CD4-positive, alpha-beta T cell treated with Interleukin-2 at 100 ng/mL for 4 hours (primary cell): Measurements from ENCODE around the gene ENTR1.
A peak's percentile ranks its signal among the peaks of the same experiment; 100 is the strongest.
"Not testable (repeated sequence)": the region's sequence is repeated elsewhere in the genome, so short reads cannot be mapped to it uniquely, and the experiment has no call there.

Experiments
- DNase-seq: peaks from one replicate; pipeline ENCODE4 v3.0.0-alpha.2; 2020; ENCODE audit warnings: low spot score

Gene ENTR1

GRCh38 chr9:136438548-136439480 lies 28.4 kb upstream of the ENTR1 start:
- peak; percentile 56 for DNase-seq

DNA sequence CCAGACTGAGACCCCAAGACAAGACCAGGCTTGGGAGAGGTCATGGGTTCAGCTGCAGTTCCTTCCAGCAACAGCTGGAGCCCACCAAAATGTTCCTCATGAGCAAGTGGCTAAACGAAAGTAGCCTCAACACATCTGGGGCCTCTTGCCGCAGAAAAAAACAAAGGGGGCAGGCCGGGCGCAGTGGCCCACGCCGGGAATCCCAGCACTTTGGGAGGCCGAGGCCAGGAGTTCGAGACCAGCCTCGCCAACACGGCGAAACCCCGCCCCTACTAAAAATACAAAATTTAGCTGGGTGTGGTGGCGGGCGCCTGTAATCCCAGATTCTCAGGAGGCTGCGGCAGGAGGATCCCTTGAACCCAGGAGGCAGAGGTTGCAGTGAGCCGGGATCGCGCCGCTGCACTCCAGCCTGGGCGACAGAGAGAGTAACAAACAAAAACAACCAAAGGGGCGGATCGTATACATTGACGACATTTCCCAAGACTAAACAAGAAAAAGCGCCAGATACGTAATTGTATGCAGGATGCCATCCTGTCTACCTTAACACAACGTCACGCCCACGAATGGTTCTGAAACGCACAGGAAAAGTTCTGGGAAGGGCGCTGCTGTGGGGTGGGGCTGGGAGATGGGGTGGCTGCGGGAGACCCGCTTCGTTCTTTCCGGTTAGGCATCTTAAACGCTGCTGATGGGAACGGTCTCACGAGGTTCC lies 27.6 kb upstream of the ENTR1 start:
- DNase-seq = peak; percentile 11

DNA sequence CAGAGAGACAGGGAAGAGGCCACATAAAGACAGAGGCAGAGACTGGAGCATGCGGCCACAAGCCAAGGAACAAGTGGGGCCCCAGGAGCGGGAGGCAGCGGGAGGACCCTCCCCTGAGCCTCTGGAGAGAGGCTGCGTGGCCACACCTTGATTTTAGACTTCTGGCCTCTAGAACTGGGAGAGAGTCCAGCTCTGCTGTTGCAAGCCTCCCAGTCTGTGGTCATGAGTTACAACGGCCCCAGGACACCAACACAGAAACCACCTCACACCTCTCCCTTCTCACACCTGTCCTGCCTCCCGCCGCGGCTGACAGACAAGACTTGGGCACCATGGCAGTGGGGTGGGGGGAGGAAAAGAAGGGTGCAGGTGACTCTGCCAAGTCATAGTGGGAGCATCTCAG lies 27.0 kb upstream of the ENTR1 start:
- DNase-seq = no peak

DNA sequence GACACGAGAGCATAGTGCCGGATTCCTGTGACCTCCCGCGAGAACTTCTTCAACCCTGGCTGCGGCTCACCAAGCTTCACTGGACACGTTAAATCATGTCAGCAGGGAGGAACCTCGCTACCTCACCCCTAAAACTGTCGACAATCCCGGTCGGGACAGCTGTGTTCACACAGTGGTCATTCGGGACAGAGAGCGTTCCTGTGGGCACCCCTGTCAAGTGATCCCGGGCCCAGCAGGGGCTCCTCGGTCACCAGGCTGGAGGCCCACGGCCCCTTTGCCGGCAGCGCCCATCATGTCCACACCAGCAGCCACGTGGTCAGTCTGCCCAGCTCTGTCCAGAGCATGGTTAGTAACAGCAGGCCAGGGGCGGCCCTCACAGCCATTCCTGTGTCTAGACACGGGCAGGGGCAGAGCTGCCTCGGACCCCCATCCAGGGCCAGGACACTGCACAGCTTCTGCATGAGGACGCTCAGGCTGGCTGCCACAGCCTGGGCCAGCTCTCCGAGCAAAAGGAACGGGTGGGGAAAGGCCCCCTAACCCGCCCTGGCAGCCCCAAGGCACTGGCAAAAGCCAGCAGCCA lies 25.7 kb upstream of the ENTR1 start:
- no peak for DNase-seq

DNA sequence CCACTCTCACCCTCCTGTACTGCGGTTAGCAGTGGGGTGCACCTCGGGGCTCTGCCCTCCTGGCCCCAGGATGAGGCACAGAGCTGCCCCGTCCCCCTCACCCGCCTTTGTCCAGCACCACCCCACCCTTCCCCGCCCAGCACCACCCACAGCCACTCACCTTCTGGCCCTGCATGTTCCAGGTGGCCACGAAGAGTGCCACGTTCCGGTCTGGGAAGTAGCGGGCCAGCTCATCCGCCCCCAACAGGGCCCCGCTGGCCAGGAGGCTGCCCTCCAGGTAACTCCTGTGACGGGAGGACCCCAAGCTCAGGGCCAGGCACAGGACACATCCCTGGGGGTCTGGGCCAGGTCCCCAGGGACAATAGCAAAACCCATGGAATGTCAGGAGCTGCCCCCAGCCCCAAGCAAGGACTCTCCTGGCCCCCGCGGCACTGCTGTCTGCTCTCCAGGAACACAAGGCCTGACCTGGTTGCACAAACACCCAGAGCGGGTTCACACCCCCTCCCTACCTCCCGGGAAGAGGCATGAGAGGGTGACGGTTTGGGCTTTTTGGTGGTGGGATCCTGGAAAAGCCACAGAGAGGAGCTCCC lies 24.3 kb upstream of the ENTR1 start:
- DNase-seq = no peak

- DNase-seq = no peak
These were observed 23.6 kb upstream of the ENTR1 start for GRCh38 chr9:136433849-136434579.

GRCh38 chr9:136433043-136433715 lies 22.8 kb upstream of the ENTR1 start:
- DNase-seq = no peak

DNA sequence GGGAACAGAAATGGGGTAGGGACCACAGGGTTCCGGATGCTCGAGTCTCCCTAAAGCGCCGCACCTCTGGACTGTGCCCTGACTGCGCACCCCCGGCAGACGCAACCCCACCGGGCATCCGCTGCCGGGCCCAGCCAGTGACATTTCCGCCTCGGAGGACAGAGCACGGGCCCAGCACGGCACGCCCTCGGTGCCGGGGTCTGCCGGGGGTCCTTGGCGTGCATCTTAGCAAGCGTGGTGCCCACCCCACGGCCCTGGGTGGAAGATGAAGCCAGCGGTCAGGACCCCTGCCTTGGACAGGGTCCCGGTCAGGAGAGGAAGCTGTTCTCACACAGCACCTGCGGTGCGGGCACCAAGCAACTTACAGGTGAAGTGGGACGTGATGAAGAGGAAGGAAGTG lies 22.2 kb upstream of the ENTR1 start:
- no peak for DNase-seq

DNA sequence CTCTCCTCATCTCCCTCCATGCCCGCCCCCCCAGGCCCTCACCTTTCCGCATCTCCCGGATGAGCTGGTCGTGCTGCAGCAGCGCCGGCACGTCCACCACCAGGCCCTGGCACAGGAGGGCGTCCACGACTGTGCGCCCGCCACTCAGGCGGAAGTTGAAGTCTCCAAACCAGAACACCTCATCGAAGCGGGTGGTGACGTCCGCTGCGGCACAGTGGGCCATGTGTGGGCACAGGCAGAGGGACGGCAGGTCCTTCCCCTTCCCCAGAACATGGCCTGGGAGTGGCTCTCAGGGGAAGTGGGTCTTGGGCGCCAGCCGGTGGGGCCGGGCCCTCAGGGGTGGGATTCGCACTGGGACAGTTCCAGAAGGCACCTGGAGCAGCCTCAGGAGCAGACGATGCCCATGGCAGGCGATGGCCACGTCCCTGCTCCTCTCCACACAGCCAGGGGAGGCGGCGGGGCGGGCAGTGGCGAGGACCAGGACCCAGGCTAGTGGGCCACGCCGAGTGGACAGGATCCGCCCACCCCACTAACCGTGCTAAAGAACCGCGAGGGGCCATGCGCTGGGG lies 21.5 kb upstream of the ENTR1 start:
- DNase-seq = no peak

GRCh38 chr9:136430588-136431234 lies 20.3 kb upstream of the ENTR1 start:
- DNase-seq = no peak

- DNase-seq = no peak
These were observed 19.5 kb upstream of the ENTR1 start for GRCh38 chr9:136429683-136430491.

GRCh38 chr9:136429075-136429628 lies 18.7 kb upstream of the ENTR1 start:
- no peak for DNase-seq

DNA sequence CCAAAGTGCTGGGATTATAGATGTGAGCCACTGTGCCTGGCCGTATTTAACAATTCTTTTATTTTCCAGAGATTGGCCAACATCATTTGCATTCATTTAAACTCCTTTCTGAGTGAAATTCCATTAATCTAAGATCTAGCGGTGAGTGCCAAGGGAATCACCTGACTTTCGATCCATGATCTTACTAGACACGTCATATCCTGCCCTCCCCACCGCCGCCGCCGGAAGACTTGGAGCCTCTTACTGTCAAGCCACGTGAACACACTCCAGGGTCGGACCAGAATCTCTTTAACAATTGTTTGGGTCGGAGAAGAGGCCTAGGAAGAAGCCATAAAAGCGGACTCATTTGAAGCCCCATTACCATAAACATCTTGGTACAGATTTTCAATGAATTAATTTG lies 16.4 kb upstream of the ENTR1 start:
- DNase-seq = no peak

GRCh38 chr9:136425367-136425766 lies 15.0 kb upstream of the ENTR1 start:
- not testable (repeated sequence) for DNase-seq

DNA sequence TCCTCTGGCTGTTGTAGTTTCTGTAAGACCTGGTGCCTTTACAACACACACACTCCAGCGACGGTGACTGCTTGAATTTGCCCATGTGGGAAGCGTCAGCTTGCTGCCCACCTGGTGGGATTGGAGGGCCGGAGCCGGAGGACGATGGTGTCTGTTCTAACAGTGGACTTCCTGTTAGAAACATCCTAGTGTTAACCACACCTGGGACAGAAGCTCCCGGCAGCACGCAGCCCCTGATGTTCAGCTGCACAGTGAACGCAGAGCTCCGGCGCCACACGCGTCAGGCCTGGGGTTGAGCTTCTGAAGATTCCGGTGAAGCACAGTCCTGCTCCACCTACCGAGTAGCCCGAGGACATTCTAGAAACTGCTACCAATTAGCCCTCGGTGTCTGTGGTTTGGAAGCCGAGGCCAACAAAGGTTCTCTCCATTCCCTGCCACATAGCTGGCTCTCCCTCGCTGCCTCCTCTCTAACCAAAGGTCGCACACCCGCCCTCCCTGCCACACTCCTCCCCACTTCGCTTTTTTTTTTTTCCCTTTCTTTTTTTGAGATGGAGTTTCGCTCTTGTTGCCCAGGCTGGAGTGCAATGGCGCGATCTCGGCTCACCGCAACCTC lies 14.4 kb upstream of the ENTR1 start:
- DNase-seq = no peak

GRCh38 chr9:136423432-136424146 lies 13.2 kb upstream of the ENTR1 start:
- no peak for DNase-seq

DNA sequence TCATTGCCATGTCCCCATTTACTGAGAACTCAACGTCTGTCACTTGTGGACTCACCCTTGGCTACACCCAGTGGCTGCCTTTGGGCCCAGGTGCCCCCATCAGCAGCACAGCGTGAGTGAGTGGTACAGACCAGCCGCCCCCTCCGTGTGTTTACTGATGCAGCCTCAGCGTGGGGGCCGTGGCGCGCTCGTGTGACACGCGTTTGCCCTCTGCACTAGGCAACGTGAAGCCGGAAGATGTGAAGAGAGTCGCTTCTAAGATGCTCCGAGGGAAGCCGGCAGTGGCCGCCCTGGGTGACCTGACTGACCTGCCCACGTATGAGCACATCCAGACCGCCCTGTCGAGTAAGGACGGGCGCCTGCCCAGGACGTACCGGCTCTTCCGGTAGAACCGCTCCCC lies 12.5 kb upstream of the ENTR1 start:
- no peak for DNase-seq

- DNase-seq = no peak
These were observed 11.4 kb upstream of the ENTR1 start for GRCh38 chr9:136421791-136422190.
